GM10248 (cell line): ENCODE measurements around the gene DONSON.

Source experiments
- CTCF ChIA-PET: fragments of 300-600 bp; sonication (Branson Sonifier 250); formaldehyde crosslinking; extraction: SDS; loops from one replicate; lab custom pipeline; 2021; ENCODE audit warnings: antibody characterized with exemption; lab: Yijun Ruan, JAX
- POLR2A ChIA-PET: fragments of 350-650 bp; sonication (Branson Sonifier 250); formaldehyde crosslinking; extraction: SDS; loops from one replicate; lab custom pipeline; 2020; ENCODE audit warnings: antibody characterized with exemption; lab: Yijun Ruan, JAX
- DNase-seq: peaks from one replicate; pipeline ENCODE4 v3.0.0; 2012; ENCODE audit errors: extremely low spot score
- CTCF ChIP-seq: IDR thresholded peaks from 2 replicates; pipeline ENCODE4 v1.5.1; 2012; ENCODE audit warnings: mild to moderate bottlenecking, low read depth; ENCODE audit errors: extremely low read depth, missing control alignments, control extremely low read depth

DONSON gene

DNA sequence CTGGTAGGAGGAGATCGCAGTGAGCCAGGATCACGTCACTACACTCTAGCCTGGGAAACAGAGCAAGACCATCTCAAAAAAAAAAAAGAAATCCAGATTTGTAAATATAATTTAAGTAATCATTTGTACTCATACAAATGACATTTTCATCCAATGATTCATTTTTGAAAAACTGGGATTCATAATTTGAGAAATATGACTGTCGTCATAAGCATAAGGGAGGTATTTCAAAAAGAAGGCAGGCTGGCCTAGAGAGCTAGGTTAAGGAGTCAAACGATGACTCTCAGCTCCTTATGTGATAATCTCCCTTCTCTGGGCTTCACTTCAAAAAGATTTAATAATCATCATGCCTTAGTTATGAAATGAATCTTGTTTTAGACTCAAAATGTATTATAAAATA lies 48.9 kb downstream of the DONSON start:
- CTCF ChIA-PET: interaction anchor here (1.5 kb wide), 1 partner anchor 48 kb away, joined by 3 read pairs; the partner anchor contains the start of gene DNAJC28
- POLR2A ChIA-PET: no interaction called here
- no peak for DNase-seq
- TF ChIP-seq CTCF: no peak

- ChIA-PET POLR2A (no interaction called here), CTCF (interaction anchor here (1.1 to 1.2 kb wide), 2 partner anchors 20 to 176 kb away, joined by 3 to 4 read pairs; no protein-coding TSS in a partner anchor)
- DNase-seq: no peak
- TF ChIP-seq CTCF: no peak
Measured at GRCh38 chr21:33537212-33537611, 51.3 kb downstream of the DONSON start.

GRCh38 chr21:33531007-33531406 lies 57.5 kb downstream of the DONSON start:
- ChIA-PET POLR2A (interaction anchor here (0.7 kb wide), 1 partner anchor 40 kb away, joined by 4 read pairs; no protein-coding TSS in a partner anchor), CTCF (interaction anchor here (1.0 kb wide), 1 partner anchor 169 kb away, joined by 4 read pairs; no protein-coding TSS in a partner anchor)
- no peak for TF ChIP-seq CTCF
- no peak for DNase-seq
